Hepatocyte (in vitro differentiated cells): ENCODE data around the gene EXOC3.

Source experiments
- CTCF ChIP-seq: fragments of 200-600 bp; sonication (generic); IDR thresholded peaks from 2 replicates; pipeline ENCODE4 v1.5.1; 2016; ENCODE audit warnings: antibody characterized with exemption, mild to moderate bottlenecking; ENCODE audit not compliant: poor library complexity
- EZH2 ChIP-seq: fragments of 200-600 bp; sonication (generic); IDR thresholded peaks from 2 replicates; pipeline ENCODE4 v1.6.1; 2016; ENCODE audit warnings: antibody characterized with exemption, mild to moderate bottlenecking, borderline replicate concordance
- EZH2phosphoT487 ChIP-seq: fragments of 200-600 bp; sonication (generic); IDR thresholded peaks from one replicate; pipeline ENCODE4 v1.6.1; 2018; ENCODE audit warnings: antibody characterized with exemption, mild to moderate bottlenecking, low read depth, moderate library complexity; ENCODE audit not compliant: unreplicated experiment, severe bottlenecking

GRCh38 chr5:489689-490080 lies 46.7 kb downstream of the EXOC3 start:
- TF ChIP-seq CTCF (no peak), EZH2 (no peak), EZH2phosphoT487 (no peak)
